Endodermal cell (in vitro differentiated cells): ENCODE data around the gene IFT20. TPM values are rescaled to one million over a fixed set of nuclear protein-coding genes. Genes with fewer than 3 reads are reported as not detected.

ENCODE experiments used
- DNase-seq: peaks from one replicate; pipeline ENCODE4 v3.0.0-alpha.2; 2017
- H3K27ac ChIP-seq: 2 replicates; pipeline ENCODE4 v1.5.1; 2013; ENCODE audit warnings: mild to moderate bottlenecking, low read depth, low read length, moderate library complexity
- H3K27me3 ChIP-seq: 2 replicates; pipeline ENCODE4 v1.6.1; 2013; ENCODE audit warnings: mild to moderate bottlenecking, low read length, moderate library complexity; ENCODE audit not compliant: insufficient read depth, control insufficient read depth, poor library complexity, severe bottlenecking
- H3K36me3 ChIP-seq: 2 replicates; pipeline ENCODE4 v1.7.0; 2013; ENCODE audit warnings: mild to moderate bottlenecking, low read length, moderate library complexity; ENCODE audit not compliant: control insufficient read depth, insufficient read depth
- H3K4me1 ChIP-seq: one replicate; pipeline ENCODE4 v1.7.0; 2013; ENCODE audit warnings: low read length; ENCODE audit not compliant: control insufficient read depth, insufficient read depth
- H3K4me3 ChIP-seq: 2 replicates; pipeline ENCODE4 v1.5.1; 2013; ENCODE audit warnings: mild to moderate bottlenecking, low read length, moderate library complexity
- H3K9ac ChIP-seq: 2 replicates; pipeline ENCODE4 v1.6.1; 2013; ENCODE audit warnings: mild to moderate bottlenecking, low read length, moderate library complexity; ENCODE audit not compliant: poor library complexity, severe bottlenecking; ENCODE audit errors: extremely low read depth
- H3K9me3 ChIP-seq: 2 replicates; pipeline ENCODE4 v1.6.1; 2013; ENCODE audit warnings: mild to moderate bottlenecking, low read length, moderate library complexity; ENCODE audit not compliant: control insufficient read depth
- H3K27ac Mint-ChIP-seq: 2 replicates; pipeline ENCODE4 v1.8.0; 2020; ENCODE audit warnings: mixed read lengths
- H3K27me3 Mint-ChIP-seq: 2 replicates; pipeline ENCODE4 v1.8.0; 2021; ENCODE audit warnings: mild to moderate bottlenecking, mixed read lengths; ENCODE audit not compliant: insufficient read depth
- H3K36me3 Mint-ChIP-seq: 2 replicates; pipeline ENCODE4 v1.8.0; 2020; ENCODE audit warnings: low read depth, mixed read lengths
- H3K4me1 Mint-ChIP-seq: 2 replicates; pipeline ENCODE4 v1.8.0; 2020; ENCODE audit warnings: mixed read lengths
- H3K4me3 Mint-ChIP-seq: 2 replicates; pipeline ENCODE4 v1.8.0; 2020; ENCODE audit warnings: mild to moderate bottlenecking, moderate library complexity, mixed read lengths
- H3K9me3 Mint-ChIP-seq: 2 replicates; pipeline ENCODE4 v1.8.0; 2020; ENCODE audit warnings: mild to moderate bottlenecking, mixed read lengths
- WGBS, 2 experiments: methylation state at CpG; one replicate each; pipeline versions ENCODE4 v1.1.5 to v1.1.7; 2013; ENCODE audit warnings: missing lambda C conversion rate in 2 of 2, mixed read lengths in 1 of 2; ENCODE audit not compliant: insufficient coverage in 1 of 2, insufficient read length in 1 of 2; 5-methylcytosine and 5-hydroxymethylcytosine counted together
- total RNA-seq, 2 donors: library from RNA; stranded (reverse); fragmentation: NEBNext Ultra II Directional in 1 of 2; extraction: Animal tissue kit (Norgen Biotek cat#: 25700) in 1 of 2; gene quantifications; 2 replicates in 1 of 2; 3 replicates in 1 of 2; pipeline ENCODE4 v1.2.1, GENCODE V29; 2021
- TF ChIP-seq, protein P1 (sequence below): fragments of 200-600 bp; sonication (generic); conservative IDR thresholded peaks from 2 replicates; pipeline ENCODE4 v1.5.0; 2021; ENCODE audit warnings: antibody characterized with exemption, mild to moderate bottlenecking

The IFT20 gene
- total RNA-seq, 2 donors from 2014 or later = 28.9 to 34.3 TPM

DNA sequence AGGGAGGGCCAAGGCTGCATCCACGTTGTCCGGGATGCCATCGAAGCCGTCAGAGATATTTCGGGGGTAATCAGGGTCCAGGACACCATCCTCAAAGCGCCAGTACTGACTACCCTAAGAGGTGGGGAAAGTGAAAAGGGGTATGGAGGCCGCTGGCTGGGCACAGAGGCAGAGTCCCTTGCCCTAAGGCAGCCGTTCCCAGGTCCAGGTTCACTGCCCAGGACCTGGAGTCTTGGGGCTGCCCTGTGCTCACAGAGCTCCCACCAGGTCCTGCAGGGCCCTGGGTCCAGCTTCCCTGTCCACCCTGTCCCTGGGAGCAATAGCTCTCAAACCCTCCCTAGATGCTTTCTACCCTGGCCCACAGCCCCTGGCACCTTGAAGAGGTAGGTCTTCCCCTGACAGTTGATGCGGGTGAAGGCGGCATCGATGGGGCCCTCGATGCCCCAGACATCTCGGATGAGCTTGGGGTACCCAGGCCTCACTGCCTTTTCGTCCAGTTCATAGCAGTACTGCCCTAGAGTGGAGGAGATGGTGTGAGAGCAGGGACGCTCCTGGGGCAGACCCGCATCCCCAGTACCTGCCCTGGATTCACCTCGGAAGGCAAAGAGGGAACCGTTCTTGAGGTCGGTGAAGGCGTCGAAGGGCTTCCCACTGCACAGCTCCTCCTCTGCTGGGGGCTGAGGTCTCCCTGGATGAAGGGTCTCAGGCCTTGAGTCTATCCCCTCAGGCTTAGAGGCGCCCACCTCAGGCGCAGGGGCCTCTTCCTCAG, 33.8 kb upstream of the IFT20 start:
- Mint-ChIP-seq H3K9me3 (no peaks in the 10 kb centered on the region), H3K27ac (no peak overlapping the region), H3K4me3 (no peak overlapping the region), H3K4me1 (peaks cover 17% of the 10 kb centered on the region), H3K27me3 (peaks cover 33% of the 10 kb centered on the region), H3K36me3 (peaks cover 4% of the 10 kb centered on the region)
- 93 to 94% methylated on average over 16 to 23 of the region's 23 CpGs for WGBS, 2 experiments
- Histone ChIP-seq H3K4me1 (peaks cover 12% of the 10 kb centered on the region), H3K36me3 (no peaks in the 10 kb centered on the region), H3K9me3 (no peaks in the 10 kb centered on the region), H3K27me3 (peaks cover 55% of the 10 kb centered on the region), H3K4me3 (no peak overlapping the region), H3K9ac (no peak overlapping the region), H3K27ac (no peak overlapping the region)
- no peak for DNase-seq
- TF ChIP-seq, protein P1, sequence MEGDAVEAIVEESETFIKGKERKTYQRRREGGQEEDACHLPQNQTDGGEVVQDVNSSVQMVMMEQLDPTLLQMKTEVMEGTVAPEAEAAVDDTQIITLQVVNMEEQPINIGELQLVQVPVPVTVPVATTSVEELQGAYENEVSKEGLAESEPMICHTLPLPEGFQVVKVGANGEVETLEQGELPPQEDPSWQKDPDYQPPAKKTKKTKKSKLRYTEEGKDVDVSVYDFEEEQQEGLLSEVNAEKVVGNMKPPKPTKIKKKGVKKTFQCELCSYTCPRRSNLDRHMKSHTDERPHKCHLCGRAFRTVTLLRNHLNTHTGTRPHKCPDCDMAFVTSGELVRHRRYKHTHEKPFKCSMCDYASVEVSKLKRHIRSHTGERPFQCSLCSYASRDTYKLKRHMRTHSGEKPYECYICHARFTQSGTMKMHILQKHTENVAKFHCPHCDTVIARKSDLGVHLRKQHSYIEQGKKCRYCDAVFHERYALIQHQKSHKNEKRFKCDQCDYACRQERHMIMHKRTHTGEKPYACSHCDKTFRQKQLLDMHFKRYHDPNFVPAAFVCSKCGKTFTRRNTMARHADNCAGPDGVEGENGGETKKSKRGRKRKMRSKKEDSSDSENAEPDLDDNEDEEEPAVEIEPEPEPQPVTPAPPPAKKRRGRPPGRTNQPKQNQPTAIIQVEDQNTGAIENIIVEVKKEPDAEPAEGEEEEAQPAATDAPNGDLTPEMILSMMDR = no peak

DNA sequence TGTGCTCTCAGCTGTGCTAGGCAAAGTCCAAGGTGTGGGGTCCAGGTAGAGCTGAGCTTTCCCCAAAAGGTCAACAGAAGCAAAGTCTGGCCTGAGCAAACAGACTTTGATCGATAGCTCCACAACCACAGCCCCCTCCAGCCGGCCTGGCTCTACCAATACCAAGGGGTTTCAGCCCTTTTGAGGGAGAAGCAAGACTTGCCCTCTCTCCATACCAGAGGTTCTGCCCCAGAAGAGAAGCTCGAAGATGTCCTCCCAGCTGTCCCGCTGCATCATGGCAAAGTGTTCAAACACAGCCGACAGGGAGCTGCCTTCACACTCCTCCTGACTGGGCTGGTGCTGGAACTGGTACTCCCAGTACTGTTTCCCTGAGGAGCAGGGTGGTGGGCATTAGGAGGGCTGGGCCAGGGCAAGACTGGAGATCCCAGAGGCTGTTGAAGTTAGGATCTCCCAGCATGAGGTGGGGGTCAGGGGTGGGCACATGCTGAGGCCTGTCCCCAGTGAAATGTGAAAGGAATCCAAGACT, 33.1 kb upstream of the IFT20 start:
- H3K4me1 Mint-ChIP-seq = peaks cover 20% of the 10 kb centered on the region
- H3K4me3 Mint-ChIP-seq = no peak overlapping the region
- no peaks in the 10 kb centered on the region for H3K36me3 ChIP-seq
- no peak for DNase-seq
- no peak overlapping the region for H3K27ac Mint-ChIP-seq
- WGBS, 2 experiments = 92 to 100% methylated on average over 4 to 5 of the region's 5 CpGs
- peaks cover 51% of the 10 kb centered on the region for H3K27me3 ChIP-seq
- no peak overlapping the region for H3K27ac ChIP-seq
- no peaks in the 10 kb centered on the region for H3K9me3 ChIP-seq
- peaks cover 12% of the 10 kb centered on the region for H3K4me1 ChIP-seq
- peaks cover 8% of the 10 kb centered on the region for H3K36me3 Mint-ChIP-seq
- peaks cover 26% of the 10 kb centered on the region for H3K27me3 Mint-ChIP-seq
- H3K9ac ChIP-seq = no peak overlapping the region
- TF ChIP-seq, protein P1 = no peak
- no peaks in the 10 kb centered on the region for H3K9me3 Mint-ChIP-seq
- H3K4me3 ChIP-seq = no peak overlapping the region

- H3K9me3 Mint-ChIP-seq = no peaks in the 10 kb centered on the region
- peaks cover 9% of the 10 kb centered on the region for H3K36me3 Mint-ChIP-seq
- no peak overlapping the region for H3K27ac Mint-ChIP-seq
- Histone ChIP-seq H3K9me3 (no peaks in the 10 kb centered on the region), H3K4me1 (peaks cover 12% of the 10 kb centered on the region), H3K27ac (no peak overlapping the region), H3K36me3 (no peaks in the 10 kb centered on the region), H3K27me3 (peaks cover 45% of the 10 kb centered on the region), H3K4me3 (no peak overlapping the region), H3K9ac (no peak overlapping the region)
- H3K27me3 Mint-ChIP-seq = peaks cover 20% of the 10 kb centered on the region
- WGBS, 2 experiments = 90 to 93% methylated on average over 9 to 21 of the region's 21 CpGs
- no peak for DNase-seq
- peaks cover 21% of the 10 kb centered on the region for H3K4me1 Mint-ChIP-seq
- no peak overlapping the region for H3K4me3 Mint-ChIP-seq
- TF ChIP-seq, protein P1 = no peak
Measured at GRCh38 chr17:28367641-28368305, 32.5 kb upstream of the IFT20 start.
